HepG2 (cell line): ENCODE measurements around the gene MVB12A. TPM values are rescaled to one million over a fixed set of nuclear protein-coding genes. Genes with fewer than 3 reads are reported as not detected.

Source experiments
- ATF1 ChIP-seq: IDR thresholded peaks from 2 replicates; pipeline ENCODE4 v1.6.1; 2016; ENCODE audit warnings: mild to moderate bottlenecking, control low read depth
- FOSL1 ChIP-seq: sonication (generic); formaldehyde crosslinking; IDR thresholded peaks from 2 replicates; pipeline ENCODE4 v1.9.0; 2021; ENCODE audit warnings: missing genetic modification reagents, borderline replicate concordance
- GLMP ChIP-seq: sonication (generic); formaldehyde crosslinking; IDR thresholded peaks from 2 replicates; pipeline ENCODE4 v1.9.0; 2021; ENCODE audit warnings: missing genetic modification reagents, mild to moderate bottlenecking, borderline replicate concordance
- HNRNPH1 ChIP-seq: fragments of 200-400 bp; formaldehyde crosslinking; optimal IDR thresholded peaks from 2 replicates; pipeline ENCODE3; 2017; ENCODE audit warnings: mild to moderate bottlenecking, low read depth, low read length
- KLF15 ChIP-seq: sonication (generic); formaldehyde crosslinking; IDR thresholded peaks from 2 replicates; pipeline ENCODE4 v1.8.1; 2023; ENCODE audit warnings: borderline replicate concordance, mild to moderate bottlenecking, inconsistent platforms, missing genetic modification reagents, mixed read lengths
- KLF6 ChIP-seq: IDR thresholded peaks from 2 replicates; pipeline ENCODE4 v1.8.0; 2016; ENCODE audit warnings: missing biosample characterization, missing genetic modification reagents
- MNT ChIP-seq: fragments of 450-650 bp; IDR thresholded peaks from 2 replicates; pipeline ENCODE4 v1.6.1; 2016
- NCOA1 ChIP-seq: sonication (generic); formaldehyde crosslinking; IDR thresholded peaks from 2 replicates; pipeline ENCODE4 v1.9.0; 2021; ENCODE audit warnings: missing genetic modification reagents
- NFYC ChIP-seq: IDR thresholded peaks from 2 replicates; pipeline ENCODE4 v1.6.1; 2016; ENCODE audit warnings: missing genetic modification reagents, missing compliant biosample characterization
- PAX8 ChIP-seq: sonication (generic); formaldehyde crosslinking; IDR thresholded peaks from 2 replicates; pipeline ENCODE4 v1.8.0; 2022; ENCODE audit warnings: mild to moderate bottlenecking, missing genetic modification reagents, borderline replicate concordance
- SRF ChIP-seq: IDR thresholded peaks from 2 replicates; pipeline ENCODE4 v1.6.1; 2011; ENCODE audit warnings: mild to moderate bottlenecking, low read depth, low read length, moderate library complexity
- SYNCRIP ChIP-seq: fragments of 200-400 bp; formaldehyde crosslinking; IDR thresholded peaks from 2 replicates; pipeline ENCODE4 v1.6.1; 2018; ENCODE audit warnings: mild to moderate bottlenecking, low read depth, low read length; ENCODE audit not compliant: insufficient read depth
- TMF1 ChIP-seq: sonication (generic); formaldehyde crosslinking; IDR thresholded peaks from 2 replicates; pipeline ENCODE4 v1.8.1; 2022; ENCODE audit warnings: low read depth, missing genetic modification reagents
- ZBTB1 ChIP-seq: sonication (generic); formaldehyde crosslinking; IDR thresholded peaks from 2 replicates; pipeline ENCODE4 v1.4.0; 2020; ENCODE audit warnings: missing genetic modification reagents, borderline replicate concordance
- ZFP91 ChIP-seq: sonication (generic); formaldehyde crosslinking; IDR thresholded peaks from 2 replicates; pipeline ENCODE4 v1.9.0; 2022; ENCODE audit warnings: missing genetic modification reagents, mild to moderate bottlenecking, borderline replicate concordance
- ZNF367 ChIP-seq: sonication (generic); formaldehyde crosslinking; IDR thresholded peaks from 2 replicates; pipeline ENCODE4 v1.4.0; 2020; ENCODE audit warnings: missing genetic modification reagents, borderline replicate concordance
- ZNF687 ChIP-seq: sonication (generic); formaldehyde crosslinking; IDR thresholded peaks from 2 replicates; pipeline ENCODE4 v1.5.1; 2020; ENCODE audit warnings: mild to moderate bottlenecking, missing genetic modification reagents, moderate library complexity
- ZNF850 ChIP-seq: sonication (generic); formaldehyde crosslinking; conservative IDR thresholded peaks from 2 replicates; pipeline ENCODE4 v1.9.0; 2021; ENCODE audit warnings: mild to moderate bottlenecking, missing genetic modification reagents
- ZUFSP ChIP-seq: sonication (generic); formaldehyde crosslinking; IDR thresholded peaks from 2 replicates; pipeline ENCODE4 v1.9.0; 2021; ENCODE audit warnings: missing genetic modification reagents, mild to moderate bottlenecking, borderline replicate concordance
- polyA plus RNA-seq, 8 experiments: library from polyadenylated mRNA; depleted of rRNA in 3 of 8; stranded (reverse) in 7 of 8; unstranded in 1 of 8; fragments of >200 nt; fragmentation: Illumina TruSeq in 4 of 8; extraction: Trizol in 4 of 8; gene quantifications; 2 replicates each; pipeline versions ENCODE4 v1.2.1 to v1.2.3, GENCODE V29; 2011 to 2016; ENCODE audit warnings: low read depth in 4 of 8, missing spikeins in 1 of 8, mixed read lengths in 1 of 8; ENCODE audit not compliant: insufficient read depth in 1 of 8
- total RNA-seq, 5 experiments: library from RNA; depleted of rRNA; stranded (reverse); fragments of >200 nt; fragmentation: Illumina TruSeq; extraction: Trizol; gene quantifications; 2 replicates each; pipeline ENCODE4 v1.2.3, GENCODE V29; 2016; ENCODE audit warnings: low read depth in 1 of 5

The MVB12A gene
- total and polyA plus RNA-seq, 2 of the 13 experiments (the other 11 are each of a cell fraction or from before 2014, with no cell fraction given) = 35.7 to 36.1 TPM

- peak; percentile 25; the same call in 1 of the 2 replicates for TF ChIP-seq ZFP91 (CRISPR knock-in tag)
- TF ChIP-seq ZNF687 (CRISPR knock-in tag) = peak; percentile 67
- no peak for TF ChIP-seq PAX8 (CRISPR knock-in tag)
- TF ChIP-seq HNRNPH1 = no peak
- TF ChIP-seq ZBTB1 (CRISPR knock-in tag) = no peak
- TF ChIP-seq ZNF850 (CRISPR knock-in tag) = no peak
- TF ChIP-seq ZUFSP (CRISPR knock-in tag) = no peak
- no peak for TF ChIP-seq GLMP (CRISPR knock-in tag)
- peak; percentile 26; the same call in 1 of the 2 replicates for TF ChIP-seq MNT
- TF ChIP-seq FOSL1 (CRISPR knock-in tag) = no peak
- no peak for TF ChIP-seq TMF1 (CRISPR knock-in tag)
- peak; percentile 58; the same call in 1 of the 2 replicates for TF ChIP-seq SRF
- no peak for TF ChIP-seq SYNCRIP
- no peak for TF ChIP-seq KLF6 (CRISPR knock-in tag)
- no peak for TF ChIP-seq KLF15
- no peak for TF ChIP-seq NCOA1
- TF ChIP-seq ATF1 (CRISPR knock-in tag) = no peak
- TF ChIP-seq ZNF367 (CRISPR knock-in tag) = no peak
- peak; percentile 78 for TF ChIP-seq NFYC (CRISPR knock-in tag)
Observed at GRCh38 chr19:17470068-17470841, 50.4 kb downstream of the MVB12A start, which contains the start of gene SLC27A1 (continued).
